SK-N-SH (cell line): ENCODE measurements around the gene KCNJ10. TPM values are rescaled to one million over a fixed set of nuclear protein-coding genes. Genes with fewer than 3 reads are reported as not detected.

ENCODE experiments used
- CTCF ChIA-PET: fragments of 300-600, 350-600 bp; formaldehyde crosslinking; extraction: SDS; loops from one replicate; lab custom pipeline; 2021; lab: Yijun Ruan, JAX
- POLR2A ChIA-PET: fragments of 350-600 bp; sonication (Branson Sonifier 250); formaldehyde crosslinking; extraction: SDS; loops from one replicate; lab custom pipeline; 2020; ENCODE audit warnings: antibody characterized with exemption, inconsistent platforms; lab: Yijun Ruan, JAX
- DNase-seq: peaks from one replicate; pipeline ENCODE4 v3.0.0; 2012
- H2AFZ ChIP-seq: fragments of 200-600 bp; sonication (generic); 2 replicates; pipeline ENCODE4 v1.8.1; 2016; ENCODE audit warnings: antibody characterized with exemption, mild to moderate bottlenecking, low read depth
- H3F3A ChIP-seq: fragments of 200-600 bp; sonication (generic); replicated peaks from 2 replicates; pipeline ENCODE3; 2016; ENCODE audit warnings: antibody characterized with exemption, mild to moderate bottlenecking; ENCODE audit not compliant: insufficient read depth
- H3K27ac ChIP-seq, 2 experiments: fragments of 200-500 bp in 1 of 2; fragments of 200-600 bp in 1 of 2; sonication (Bioruptor generic) in 1 of 2; sonication (generic), shearing (Covaris generic) in 1 of 2; 2 replicates each; pipeline versions ENCODE4 v1.5.1 to v1.6.1; 2014 to 2016; ENCODE audit warnings: low read depth in 2 of 2, inconsistent platforms in 1 of 2, low read length in 1 of 2, mild to moderate bottlenecking in 1 of 2, mixed read lengths in 1 of 2
- H3K27me3 ChIP-seq: fragments of 200-600 bp; sonication (generic), shearing (Covaris generic); 2 replicates; pipeline ENCODE4 v1.6.1; 2016; ENCODE audit warnings: mixed run types; ENCODE audit not compliant: insufficient read depth
- H3K36me3 ChIP-seq, 2 experiments: fragments of 200-500 bp in 1 of 2; fragments of 200-600 bp in 1 of 2; sonication (Bioruptor generic) in 1 of 2; sonication (generic) in 1 of 2; replicated peaks in 1 of 2; 2 replicates each; pipeline versions ENCODE3 to v1.5.1; 2014 to 2016; ENCODE audit warnings: low read length in 1 of 2, mild to moderate bottlenecking in 1 of 2; ENCODE audit not compliant: insufficient read depth in 2 of 2, control insufficient read depth in 1 of 2
- H3K4me1 ChIP-seq, 2 experiments: fragments of 200-500 bp in 1 of 2; fragments of 200-600 bp in 1 of 2; sonication (Bioruptor generic) in 1 of 2; sonication (generic), shearing (Covaris generic) in 1 of 2; 2 replicates each; pipeline versions ENCODE4 v1.5.1 to v1.6.1; 2014 to 2016; ENCODE audit warnings: low read depth in 1 of 2, low read length in 1 of 2, mixed run types in 1 of 2; ENCODE audit not compliant: insufficient read depth in 2 of 2, control insufficient read depth in 1 of 2
- H3K4me2 ChIP-seq: fragments of 200-600 bp; sonication (generic), shearing (Covaris generic); 2 replicates; pipeline ENCODE4 v1.6.1; 2017; ENCODE audit warnings: mixed run types
- H3K4me3 ChIP-seq, 2 experiments: fragments of 200-500 bp in 1 of 2; fragments of 200-600 bp in 1 of 2; sonication (Bioruptor generic) in 1 of 2; sonication (generic), shearing (Covaris generic) in 1 of 2; 2 replicates each; pipeline versions ENCODE4 v1.5.1 to v1.8.1; 2014 to 2016; ENCODE audit warnings: low read depth in 2 of 2, inconsistent platforms in 1 of 2, low read length in 1 of 2, mild to moderate bottlenecking in 1 of 2, mixed read lengths in 1 of 2, moderate library complexity in 1 of 2
- H3K79me2 ChIP-seq: fragments of 200-600 bp; sonication (generic); 2 replicates; pipeline ENCODE4 v1.8.1; 2017; ENCODE audit warnings: mild to moderate bottlenecking; ENCODE audit not compliant: insufficient read depth
- H3K9ac ChIP-seq: fragments of 200-600 bp; sonication (generic); 2 replicates; pipeline ENCODE4 v1.6.1; 2017; ENCODE audit warnings: mixed run types
- H3K9me2 ChIP-seq: fragments of 200-600 bp; sonication (generic); 2 replicates; pipeline ENCODE4 v1.6.1; 2017; ENCODE audit warnings: mixed run types
- H3K9me3 ChIP-seq: fragments of 200-600 bp; sonication (generic); 2 replicates; pipeline ENCODE4 v1.6.1; 2017; ENCODE audit warnings: mixed run types, mild to moderate bottlenecking, moderate library complexity
- H4K20me1 ChIP-seq: fragments of 200-600 bp; sonication (generic); 2 replicates; pipeline ENCODE4 v1.6.1; 2017; ENCODE audit warnings: mild to moderate bottlenecking, mixed run types; ENCODE audit not compliant: insufficient read depth
- FOXM1 ChIP-seq: IDR thresholded peaks from 2 replicates; pipeline ENCODE4 v1.4.0; 2012; ENCODE audit warnings: low read depth, mild to moderate bottlenecking
- JUND ChIP-seq: IDR thresholded peaks from 2 replicates; pipeline ENCODE4 v1.4.0; 2012
- NFIC ChIP-seq: IDR thresholded peaks from 2 replicates; pipeline ENCODE4 v1.4.0; 2012; ENCODE audit warnings: borderline replicate concordance
- POLR2AphosphoS5 ChIP-seq: IDR thresholded peaks from 2 replicates; pipeline ENCODE4 v1.6.1; 2012; ENCODE audit warnings: low read depth, low read length
- RCOR1 ChIP-seq: fragments of 150-350 bp; IDR thresholded peaks from 2 replicates; pipeline ENCODE4 v1.6.1; 2017; ENCODE audit warnings: antibody characterized with exemption, low read length
- YY1 ChIP-seq: IDR thresholded peaks from 2 replicates; pipeline ENCODE4 v1.4.0; 2012; ENCODE audit warnings: low read depth, mild to moderate bottlenecking
- WGBS: methylation state at CpG from one replicate; pipeline ENCODE4 v1.1.6; 2017; ENCODE audit warnings: low lambda C conversion rate; 5-methylcytosine and 5-hydroxymethylcytosine counted together
- polyA plus RNA-seq, 3 experiments: library from polyadenylated mRNA; depleted of rRNA; stranded (reverse); fragments of >200 nt; gene quantifications; 2 replicates each; pipeline ENCODE4 v1.2.3, GENCODE V29; 2012
- TF ChIP-seq, protein P1 (sequence below): IDR thresholded peaks from 2 replicates; pipeline ENCODE4 v1.6.1; 2012; ENCODE audit warnings: mild to moderate bottlenecking, low read depth, low read length, moderate library complexity
- TF ChIP-seq, protein P2 (sequence below): fragments of 150-350 bp; IDR thresholded peaks from 2 replicates; pipeline ENCODE4 v1.6.1; 2016; ENCODE audit warnings: mild to moderate bottlenecking, low read depth, low read length

Gene KCNJ10
- polyA plus RNA-seq, 1 of the 3 experiments (the other 2 are of a cell fraction) = not detected

- Histone ChIP-seq H3K79me2 (no peaks in the 10 kb centered on the region), H3K9ac (no peak overlapping the region), H4K20me1 (no peaks in the 10 kb centered on the region), H3K27me3 (no peaks in the 10 kb centered on the region), H3F3A (peaks cover 5% of the 10 kb centered on the region), H3K9me3 (no peaks in the 10 kb centered on the region), H3K9me2 (no peaks in the 10 kb centered on the region), H3K36me3 (no peaks in the 10 kb centered on the region), H3K27ac (no peak overlapping the region), H3K4me1 (no peaks in the 10 kb centered on the region), H3K4me3 (no peak overlapping the region), H3K4me2 (no peak overlapping the region), H2AFZ (no peak overlapping the region)
- 85% methylated on average over 1 of the region's 1 CpG for WGBS
- ChIA-PET POLR2A (interaction anchor here (1.3 kb wide), 2 partner anchors 28 to 58 kb away, joined by 3 read pairs; partner anchors contain the start of genes IGSF9 and PIGM), CTCF (interaction anchor here (1.3 to 12.0 kb wide), 8 partner anchors 10 to 113 kb away, joined by 6 to 460 read pairs (median 82); partner anchors contain the start of genes IGSF9, SLAMF9 and TAGLN2)
- TF ChIP-seq JUND (no peak), FOXM1 (no peak), YY1 (no peak)
- TF ChIP-seq, protein P1, sequence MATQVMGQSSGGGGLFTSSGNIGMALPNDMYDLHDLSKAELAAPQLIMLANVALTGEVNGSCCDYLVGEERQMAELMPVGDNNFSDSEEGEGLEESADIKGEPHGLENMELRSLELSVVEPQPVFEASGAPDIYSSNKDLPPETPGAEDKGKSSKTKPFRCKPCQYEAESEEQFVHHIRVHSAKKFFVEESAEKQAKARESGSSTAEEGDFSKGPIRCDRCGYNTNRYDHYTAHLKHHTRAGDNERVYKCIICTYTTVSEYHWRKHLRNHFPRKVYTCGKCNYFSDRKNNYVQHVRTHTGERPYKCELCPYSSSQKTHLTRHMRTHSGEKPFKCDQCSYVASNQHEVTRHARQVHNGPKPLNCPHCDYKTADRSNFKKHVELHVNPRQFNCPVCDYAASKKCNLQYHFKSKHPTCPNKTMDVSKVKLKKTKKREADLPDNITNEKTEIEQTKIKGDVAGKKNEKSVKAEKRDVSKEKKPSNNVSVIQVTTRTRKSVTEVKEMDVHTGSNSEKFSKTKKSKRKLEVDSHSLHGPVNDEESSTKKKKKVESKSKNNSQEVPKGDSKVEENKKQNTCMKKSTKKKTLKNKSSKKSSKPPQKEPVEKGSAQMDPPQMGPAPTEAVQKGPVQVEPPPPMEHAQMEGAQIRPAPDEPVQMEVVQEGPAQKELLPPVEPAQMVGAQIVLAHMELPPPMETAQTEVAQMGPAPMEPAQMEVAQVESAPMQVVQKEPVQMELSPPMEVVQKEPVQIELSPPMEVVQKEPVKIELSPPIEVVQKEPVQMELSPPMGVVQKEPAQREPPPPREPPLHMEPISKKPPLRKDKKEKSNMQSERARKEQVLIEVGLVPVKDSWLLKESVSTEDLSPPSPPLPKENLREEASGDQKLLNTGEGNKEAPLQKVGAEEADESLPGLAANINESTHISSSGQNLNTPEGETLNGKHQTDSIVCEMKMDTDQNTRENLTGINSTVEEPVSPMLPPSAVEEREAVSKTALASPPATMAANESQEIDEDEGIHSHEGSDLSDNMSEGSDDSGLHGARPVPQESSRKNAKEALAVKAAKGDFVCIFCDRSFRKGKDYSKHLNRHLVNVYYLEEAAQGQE = no peak
- no peak for DNase-seq
Measured at GRCh38 chr1:160004001-160004400, 66.0 kb downstream of the KCNJ10 start.

DNA sequence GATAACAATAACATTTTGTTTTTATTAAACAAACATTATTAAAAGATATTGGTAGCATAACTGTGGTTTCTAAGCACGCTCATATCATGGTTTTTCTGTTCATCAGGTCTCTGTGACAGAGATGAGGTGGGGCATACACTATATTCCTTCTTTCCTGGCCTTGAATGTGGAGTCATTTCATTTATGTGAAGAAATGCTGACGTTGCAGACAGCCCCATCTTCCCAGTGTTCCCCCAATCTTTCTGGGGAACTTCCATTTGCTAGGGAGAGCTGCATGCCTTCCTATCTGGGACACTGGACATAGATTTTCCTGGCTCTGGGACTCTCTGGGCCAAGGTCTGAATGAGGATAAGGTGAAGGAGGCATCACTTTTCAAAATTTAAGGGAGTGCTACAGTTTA lies 68.5 kb downstream of the KCNJ10 start:
- no peak overlapping the region for H3K4me3 ChIP-seq
- no peaks in the 10 kb centered on the region for H3K4me1 ChIP-seq
- H3K79me2 ChIP-seq = no peaks in the 10 kb centered on the region
- TF ChIP-seq, protein P2, sequence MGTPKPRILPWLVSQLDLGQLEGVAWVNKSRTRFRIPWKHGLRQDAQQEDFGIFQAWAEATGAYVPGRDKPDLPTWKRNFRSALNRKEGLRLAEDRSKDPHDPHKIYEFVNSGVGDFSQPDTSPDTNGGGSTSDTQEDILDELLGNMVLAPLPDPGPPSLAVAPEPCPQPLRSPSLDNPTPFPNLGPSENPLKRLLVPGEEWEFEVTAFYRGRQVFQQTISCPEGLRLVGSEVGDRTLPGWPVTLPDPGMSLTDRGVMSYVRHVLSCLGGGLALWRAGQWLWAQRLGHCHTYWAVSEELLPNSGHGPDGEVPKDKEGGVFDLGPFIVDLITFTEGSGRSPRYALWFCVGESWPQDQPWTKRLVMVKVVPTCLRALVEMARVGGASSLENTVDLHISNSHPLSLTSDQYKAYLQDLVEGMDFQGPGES = no peak
- TF ChIP-seq FOXM1 (no peak), JUND (no peak), POLR2AphosphoS5 (no peak), RCOR1 (no peak), NFIC (no peak)
- TF ChIP-seq, protein P1 = no peak
- H3F3A ChIP-seq = peaks cover 5% of the 10 kb centered on the region
- no peak for DNase-seq
- H4K20me1 ChIP-seq = no peaks in the 10 kb centered on the region
- no peak overlapping the region for H2AFZ ChIP-seq
- H3K9me3 ChIP-seq = no peaks in the 10 kb centered on the region
- H3K9me2 ChIP-seq = no peaks in the 10 kb centered on the region
- no peaks in the 10 kb centered on the region for H3K27me3 ChIP-seq
- no peaks in the 10 kb centered on the region for H3K36me3 ChIP-seq
- WGBS = 46% methylated on average over 2 of the region's 2 CpGs
- ChIA-PET CTCF (interaction anchor here (0.7 to 12.0 kb wide), 5 partner anchors 8 to 203 kb away, joined by 3 to 460 read pairs (median 4); partner anchors contain the start of gene TAGLN2), POLR2A (no interaction called here)
- no peak overlapping the region for H3K27ac ChIP-seq
- no peak overlapping the region for H3K9ac ChIP-seq
- H3K4me2 ChIP-seq = no peak overlapping the region
